Adrenal gland (tissue), 5 donors: Measurements from ENCODE around the gene TIMP3.
"Not testable (repeated sequence)": the region's sequence is repeated elsewhere in the genome, so short reads cannot be mapped to it uniquely, and the experiment has no call there.

Experiments used
- POLR2A ChIP-seq, 2 donors: fragments of 450-650 bp; IDR thresholded peaks; one replicate each; pipeline ENCODE4 v1.6.1; 2017; ENCODE audit warnings: antibody characterized with exemption in 2 of 2, mild to moderate bottlenecking in 2 of 2, moderate library complexity in 1 of 2
- TF ChIP-seq, protein P1 (sequence below), 6 experiments: fragments of 450-650 bp in 4 of 6; fragments of 200-600 bp in 2 of 6; sonication (generic) in 1 of 6; IDR thresholded peaks; 1 replicate in 5 of 6; 2 replicates in 1 of 6; pipeline versions ENCODE4 v1.5.1 to v1.8.0; 2016 to 2021; ENCODE audit warnings: antibody characterized with exemption in 6 of 6, mild to moderate bottlenecking in 2 of 6, moderate library complexity in 1 of 6
- donor health status: DM: no; HTN: no; CAD: no.

DNA sequence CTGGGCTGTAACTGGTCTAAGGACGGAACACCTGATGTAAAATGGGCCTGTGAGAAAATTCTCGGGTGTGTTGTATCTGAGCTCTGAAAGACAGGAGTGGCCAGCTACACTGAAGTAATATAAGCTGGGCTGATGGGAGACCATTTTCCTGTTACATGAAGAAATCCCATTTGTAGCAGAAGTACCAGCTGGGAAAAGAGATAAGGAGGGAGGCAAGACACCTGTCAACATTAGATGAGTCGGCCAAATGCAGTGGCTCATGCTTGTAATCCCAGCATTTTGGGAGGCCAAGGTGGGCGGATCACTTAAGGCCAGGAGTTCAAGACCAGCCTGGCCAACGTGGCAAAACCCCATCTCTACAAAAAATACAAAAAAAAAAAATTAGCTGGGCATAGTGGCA is 72.1 kb downstream of the TIMP3 start:
- TF ChIP-seq, protein P1, sequence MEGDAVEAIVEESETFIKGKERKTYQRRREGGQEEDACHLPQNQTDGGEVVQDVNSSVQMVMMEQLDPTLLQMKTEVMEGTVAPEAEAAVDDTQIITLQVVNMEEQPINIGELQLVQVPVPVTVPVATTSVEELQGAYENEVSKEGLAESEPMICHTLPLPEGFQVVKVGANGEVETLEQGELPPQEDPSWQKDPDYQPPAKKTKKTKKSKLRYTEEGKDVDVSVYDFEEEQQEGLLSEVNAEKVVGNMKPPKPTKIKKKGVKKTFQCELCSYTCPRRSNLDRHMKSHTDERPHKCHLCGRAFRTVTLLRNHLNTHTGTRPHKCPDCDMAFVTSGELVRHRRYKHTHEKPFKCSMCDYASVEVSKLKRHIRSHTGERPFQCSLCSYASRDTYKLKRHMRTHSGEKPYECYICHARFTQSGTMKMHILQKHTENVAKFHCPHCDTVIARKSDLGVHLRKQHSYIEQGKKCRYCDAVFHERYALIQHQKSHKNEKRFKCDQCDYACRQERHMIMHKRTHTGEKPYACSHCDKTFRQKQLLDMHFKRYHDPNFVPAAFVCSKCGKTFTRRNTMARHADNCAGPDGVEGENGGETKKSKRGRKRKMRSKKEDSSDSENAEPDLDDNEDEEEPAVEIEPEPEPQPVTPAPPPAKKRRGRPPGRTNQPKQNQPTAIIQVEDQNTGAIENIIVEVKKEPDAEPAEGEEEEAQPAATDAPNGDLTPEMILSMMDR (IDR thresholded peaks at IDR 0.05), result not testable (repeated sequence)
- TF ChIP-seq POLR2A (IDR thresholded peaks at IDR 0.05), result not testable (repeated sequence)
